AG04450 (cell line): Measurements from ENCODE around the gene KCP. TPM values are rescaled to one million over a fixed set of nuclear protein-coding genes. Genes with fewer than 3 reads are reported as not detected.

Experiments used
- CTCF ChIA-PET: fragments of 300-600, 350-600 bp; formaldehyde crosslinking; extraction: SDS; loops from one replicate; lab custom pipeline; 2022; ENCODE audit warnings: antibody characterized with exemption, inconsistent platforms; lab: Charles Lee
- POLR2A ChIA-PET: fragments of 350-600 bp; formaldehyde crosslinking; extraction: SDS; loops from one replicate; lab custom pipeline; 2021; ENCODE audit warnings: antibody characterized with exemption, inconsistent platforms; lab: Yijun Ruan, JAX
- DNase-seq: peaks from one replicate; pipeline ENCODE4 v3.0.0-alpha.2; 2011; ENCODE audit warnings: low read depth, low spot score
- H3K27ac ChIP-seq: one replicate; pipeline ENCODE4 v1.5.1; 2012; ENCODE audit warnings: low read depth, low read length, control low read depth
- H3K27me3 ChIP-seq: one replicate; pipeline ENCODE4 v1.6.0; 2012; ENCODE audit warnings: low read length; ENCODE audit not compliant: control insufficient read depth, insufficient read depth
- H3K4me3 ChIP-seq: 2 replicates; pipeline ENCODE4 v1.5.1; 2011; ENCODE audit warnings: mild to moderate bottlenecking, low read depth, low read length, control low read depth
- H3K9me3 ChIP-seq: 2 replicates; pipeline ENCODE4 v1.5.1; 2012; ENCODE audit warnings: low read length; ENCODE audit not compliant: control insufficient read depth, insufficient read depth
- polyA plus RNA-seq: library from polyadenylated mRNA; depleted of rRNA; stranded (reverse); fragments of >200 nt; gene quantifications from 2 replicates; pipeline ENCODE4 v1.2.3, GENCODE V29; 2011
- TF ChIP-seq, protein P1 (sequence below): IDR thresholded peaks from 2 replicates; pipeline ENCODE4 v1.5.1; 2011; ENCODE audit warnings: low read depth, low read length, control low read depth, inconsistent platforms

KCP gene
- polyA plus RNA-seq, 1 experiment, result 0.04 TPM

DNA sequence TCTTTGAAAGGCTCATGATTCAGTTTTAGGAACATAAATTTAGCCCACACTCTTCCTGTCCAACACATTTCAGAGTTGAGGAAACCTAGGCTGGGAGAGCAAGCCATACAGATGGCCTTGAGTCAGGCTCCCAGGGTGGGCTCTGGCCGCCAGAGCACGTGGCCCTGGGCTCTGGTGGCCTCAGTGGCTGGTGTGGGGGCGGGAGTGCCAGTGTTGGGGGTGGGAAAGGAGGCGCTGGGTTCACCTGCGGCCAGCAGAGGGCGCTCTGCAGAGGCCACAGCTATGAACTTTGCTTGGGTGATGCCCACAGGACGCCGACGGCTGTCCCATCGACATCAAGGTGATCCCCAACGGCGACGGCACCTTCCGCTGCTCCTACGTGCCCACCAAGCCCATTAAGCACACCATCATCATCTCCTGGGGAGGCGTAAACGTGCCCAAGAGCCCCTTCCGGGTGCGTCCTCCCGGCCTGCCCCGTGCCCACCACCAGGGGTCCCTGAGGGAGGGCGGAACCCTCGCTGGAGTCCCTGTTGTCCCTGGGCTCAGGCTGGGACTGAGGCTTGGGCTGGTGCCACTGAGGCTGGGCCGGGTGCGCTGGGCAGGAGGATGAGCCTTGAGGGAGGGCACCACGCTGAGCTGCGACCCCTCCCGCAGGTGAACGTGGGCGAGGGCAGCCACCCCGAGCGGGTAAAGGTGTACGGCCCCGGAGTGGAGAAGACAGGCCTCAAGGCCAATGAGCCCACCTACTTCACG lies 68.4 kb downstream of the KCP start:
- POLR2A ChIA-PET, result interaction anchor here (0.5 to 0.8 kb wide), 3 partner anchors 10 to 85 kb away, joined by 3 to 5 read pairs (median 5); no protein-coding TSS in a partner anchor
- Histone ChIP-seq H3K4me3 (no peak overlapping the region), H3K9me3 (no peaks in the 10 kb centered on the region; the same call in 1 of the 2 replicates), H3K27ac (no peak overlapping the region), H3K27me3 (no peaks in the 10 kb centered on the region)
- DNase-seq, result no peak
- CTCF ChIA-PET, result interaction anchor here (1.0 to 1.8 kb wide), 2 partner anchors 10 to 103 kb away, joined by 3 to 14 read pairs; no protein-coding TSS in a partner anchor
- TF ChIP-seq, protein P1, sequence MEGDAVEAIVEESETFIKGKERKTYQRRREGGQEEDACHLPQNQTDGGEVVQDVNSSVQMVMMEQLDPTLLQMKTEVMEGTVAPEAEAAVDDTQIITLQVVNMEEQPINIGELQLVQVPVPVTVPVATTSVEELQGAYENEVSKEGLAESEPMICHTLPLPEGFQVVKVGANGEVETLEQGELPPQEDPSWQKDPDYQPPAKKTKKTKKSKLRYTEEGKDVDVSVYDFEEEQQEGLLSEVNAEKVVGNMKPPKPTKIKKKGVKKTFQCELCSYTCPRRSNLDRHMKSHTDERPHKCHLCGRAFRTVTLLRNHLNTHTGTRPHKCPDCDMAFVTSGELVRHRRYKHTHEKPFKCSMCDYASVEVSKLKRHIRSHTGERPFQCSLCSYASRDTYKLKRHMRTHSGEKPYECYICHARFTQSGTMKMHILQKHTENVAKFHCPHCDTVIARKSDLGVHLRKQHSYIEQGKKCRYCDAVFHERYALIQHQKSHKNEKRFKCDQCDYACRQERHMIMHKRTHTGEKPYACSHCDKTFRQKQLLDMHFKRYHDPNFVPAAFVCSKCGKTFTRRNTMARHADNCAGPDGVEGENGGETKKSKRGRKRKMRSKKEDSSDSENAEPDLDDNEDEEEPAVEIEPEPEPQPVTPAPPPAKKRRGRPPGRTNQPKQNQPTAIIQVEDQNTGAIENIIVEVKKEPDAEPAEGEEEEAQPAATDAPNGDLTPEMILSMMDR, result peak; percentile 66

DNA sequence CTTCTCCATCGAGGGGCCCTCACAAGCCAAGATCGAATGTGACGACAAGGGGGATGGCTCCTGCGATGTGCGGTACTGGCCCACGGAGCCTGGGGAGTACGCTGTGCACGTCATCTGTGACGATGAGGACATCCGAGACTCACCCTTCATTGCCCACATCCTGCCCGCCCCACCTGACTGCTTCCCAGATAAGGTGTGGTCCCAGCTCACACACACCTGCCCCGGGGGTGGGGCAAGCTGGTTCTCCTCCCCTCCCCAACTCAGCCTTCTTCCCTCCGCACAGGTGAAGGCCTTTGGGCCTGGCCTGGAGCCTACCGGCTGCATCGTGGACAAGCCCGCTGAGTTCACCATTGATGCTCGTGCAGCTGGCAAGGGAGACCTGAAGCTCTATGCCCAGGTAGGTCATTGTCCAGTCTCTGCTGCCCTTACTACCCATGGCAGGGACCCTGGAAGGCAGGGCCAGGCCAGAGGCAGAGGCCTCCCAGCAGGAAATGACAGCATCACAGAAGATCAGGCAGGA lies 69.3 kb downstream of the KCP start:
- ChIA-PET CTCF (no interaction called here), POLR2A (no interaction called here)
- no peaks in the 10 kb centered on the region for H3K27me3 ChIP-seq
- no peaks in the 10 kb centered on the region; the same call in 1 of the 2 replicates for H3K9me3 ChIP-seq
- H3K4me3 ChIP-seq, result no peak overlapping the region
- TF ChIP-seq, protein P1, result no peak
- H3K27ac ChIP-seq, result no peak overlapping the region
- DNase-seq, result no peak

DNA sequence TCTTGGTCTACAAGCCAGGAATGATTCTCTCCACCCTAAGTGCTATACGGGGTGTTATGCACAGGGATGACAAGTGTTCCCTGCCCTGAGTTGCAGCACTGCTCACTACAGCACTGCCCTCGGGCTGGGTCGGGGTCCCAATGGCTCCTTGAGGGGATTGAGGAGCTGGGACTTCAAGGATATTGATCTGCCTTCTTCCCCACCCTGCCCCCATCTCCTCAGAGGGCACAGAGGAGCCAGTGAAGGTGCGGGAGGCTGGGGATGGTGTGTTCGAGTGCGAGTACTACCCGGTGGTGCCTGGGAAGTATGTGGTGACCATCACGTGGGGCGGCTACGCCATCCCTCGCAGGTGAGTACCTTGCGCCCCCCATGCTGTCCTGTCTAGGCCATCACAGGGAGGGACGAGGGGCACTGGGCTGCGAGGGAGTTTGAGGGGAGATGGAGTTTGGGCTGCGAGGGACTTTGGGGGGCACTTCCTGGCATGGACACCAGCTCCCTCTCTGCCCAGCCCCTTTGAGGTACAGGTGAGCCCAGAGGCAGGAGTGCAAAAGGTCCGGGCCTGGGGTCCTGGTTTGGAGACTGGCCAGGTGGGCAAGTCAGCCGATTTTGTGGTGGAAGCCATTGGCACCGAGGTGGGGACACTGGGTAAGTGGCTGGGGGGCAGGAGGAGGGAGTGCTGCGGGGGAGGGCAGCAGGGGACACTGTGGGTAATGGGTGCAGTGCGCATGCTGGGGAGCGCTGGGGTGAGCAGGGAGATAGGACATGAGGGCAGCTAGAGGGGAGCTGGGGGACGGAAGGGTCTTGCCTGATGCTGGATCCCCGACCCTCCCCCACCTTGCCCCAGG lies 70.0 kb downstream of the KCP start:
- no peak overlapping the region for H3K4me3 ChIP-seq
- TF ChIP-seq, protein P1, result no peak
- peak overlapping the region; percentile 11 for H3K27ac ChIP-seq
- no peaks in the 10 kb centered on the region; the same call in 1 of the 2 replicates for H3K9me3 ChIP-seq
- no peaks in the 10 kb centered on the region for H3K27me3 ChIP-seq
- no peak for DNase-seq
- CTCF ChIA-PET, result no interaction called here
- POLR2A ChIA-PET, result no interaction called here

DNA sequence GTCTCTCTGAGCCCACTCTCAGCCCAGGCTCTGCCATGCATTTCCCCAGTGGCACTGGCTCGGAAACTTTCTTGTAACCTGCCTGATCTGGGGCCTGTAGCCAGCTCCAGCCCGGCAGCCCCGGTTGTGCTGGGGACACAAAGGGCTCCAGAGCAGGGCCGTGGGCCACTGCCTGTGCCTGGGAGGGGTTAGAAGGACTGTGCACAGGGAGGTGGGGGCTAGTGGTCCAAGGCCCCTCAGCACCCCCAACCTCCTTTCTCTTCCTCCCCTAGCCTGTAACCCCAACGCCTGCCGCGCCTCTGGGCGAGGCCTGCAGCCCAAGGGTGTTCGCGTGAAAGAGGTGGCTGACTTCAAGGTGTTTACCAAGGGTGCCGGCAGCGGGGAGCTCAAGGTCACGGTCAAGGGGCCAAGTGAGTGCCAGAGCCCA lies 70.7 kb downstream of the KCP start:
- CTCF ChIA-PET, result no interaction called here

More for the DNA sequence above, 70.7 kb downstream of the KCP start:
- no peak for DNase-seq
- TF ChIP-seq, protein P1, result no peak
- POLR2A ChIA-PET, result interaction anchor here (0.6 kb wide), 1 partner anchor 120 kb away, joined by 4 read pairs; no protein-coding TSS in a partner anchor
- H3K4me3 ChIP-seq, result no peak overlapping the region
- H3K27me3 ChIP-seq, result no peaks in the 10 kb centered on the region
- H3K27ac ChIP-seq, result no peak overlapping the region
- no peaks in the 10 kb centered on the region; the same call in 1 of the 2 replicates for H3K9me3 ChIP-seq
